Measurements from ENCODE around the gene PPIL1. TPM values are rescaled to one million over a fixed set of nuclear protein-coding genes. Genes with fewer than 3 reads are reported as not detected.

PPIL1 gene
- polyA plus RNA-seq, 1 donor from 2014 or later, result 104 TPM

GRCh38 chr6:36906539-36907325, 32.1 kb upstream of the PPIL1 start:
- no peaks in the 10 kb centered on the region for H3F3A ChIP-seq (ENCODE audit: insufficient read depth, low read length, poor library complexity, severe bottlenecking)
- no peaks in the 10 kb centered on the region for H3K79me2 ChIP-seq (replicated peaks; ENCODE audit: insufficient read depth, low read length)
- no peak overlapping the region for H3K9ac ChIP-seq (ENCODE audit: low read length)
- no peaks in the 10 kb centered on the region for H3K27me3 ChIP-seq (ENCODE audit: insufficient read depth, low read depth, low read length)
- no peak overlapping the region for H2AFZ ChIP-seq (ENCODE audit: low read depth, low read length)
- no peaks in the 10 kb centered on the region for H3K9me3 ChIP-seq (ENCODE audit: low read length)
- H3K36me3 ChIP-seq (ENCODE audit: insufficient read depth, low read length), result peaks cover 4% of the 10 kb centered on the region
- TF ChIP-seq SMC3 (conservative IDR thresholded peaks at IDR 0.05; ENCODE audit: poor library complexity), result no peak
- no peak for TF ChIP-seq MXI1 (conservative IDR thresholded peaks at IDR 0.05; ENCODE audit: poor library complexity, severe bottlenecking)
- no peak for TF ChIP-seq CTCF (IDR thresholded peaks at IDR 0.05; ENCODE audit: poor library complexity, severe bottlenecking)
- TF ChIP-seq TAF1 (IDR thresholded peaks at IDR 0.05; ENCODE audit: low read depth), result no peak
- no peak for TF ChIP-seq REST (IDR thresholded peaks at IDR 0.05; ENCODE audit: borderline replicate concordance)
- TF ChIP-seq POLR2AphosphoS5 (IDR thresholded peaks at IDR 0.05), result no peak
- TF ChIP-seq EZH2 (IDR thresholded peaks at IDR 0.05; ENCODE audit: borderline replicate concordance, insufficient read depth, low read length, poor library complexity, severe bottlenecking), result no peak
- TF ChIP-seq RAD21 (conservative IDR thresholded peaks at IDR 0.05), result no peak
- no peak for TF ChIP-seq EP300 (conservative IDR thresholded peaks at IDR 0.05; ENCODE audit: poor library complexity, severe bottlenecking)
- H3K27ac ChIP-seq (ENCODE audit: low read length), result no peak overlapping the region
- no peaks in the 10 kb centered on the region for H3K9me2 ChIP-seq (ENCODE audit: insufficient read depth, low read length)
- H3K4me2 ChIP-seq (ENCODE audit: low read length), result no peak overlapping the region
- H4K20me1 ChIP-seq (ENCODE audit: insufficient read depth), result no peaks in the 10 kb centered on the region
- no peak overlapping the region for H3K4me3 ChIP-seq (ENCODE audit: low read length)

- H3K4me2 ChIP-seq (ENCODE audit: low read length), result no peak overlapping the region
- no peak overlapping the region for H3K27ac ChIP-seq (ENCODE audit: low read length)
- H3K27me3 ChIP-seq (ENCODE audit: insufficient read depth, low read depth, low read length), result no peaks in the 10 kb centered on the region
- H3K9me3 ChIP-seq (ENCODE audit: low read length), result no peaks in the 10 kb centered on the region
- peaks cover 4% of the 10 kb centered on the region for H3K36me3 ChIP-seq (ENCODE audit: insufficient read depth, low read length)
- H3K4me3 ChIP-seq (ENCODE audit: low read length), result no peak overlapping the region
- no peak overlapping the region for H2AFZ ChIP-seq (ENCODE audit: low read depth, low read length)
- no peak for TF ChIP-seq RAD21 (conservative IDR thresholded peaks at IDR 0.05)
- TF ChIP-seq CTCF (IDR thresholded peaks at IDR 0.05; ENCODE audit: poor library complexity, severe bottlenecking), result no peak
- TF ChIP-seq SMC3 (conservative IDR thresholded peaks at IDR 0.05; ENCODE audit: poor library complexity), result no peak
- no peak for TF ChIP-seq TAF1 (IDR thresholded peaks at IDR 0.05; ENCODE audit: low read depth)
- no peak for TF ChIP-seq EZH2 (IDR thresholded peaks at IDR 0.05; ENCODE audit: borderline replicate concordance, insufficient read depth, low read length, poor library complexity, severe bottlenecking)
- no peak for TF ChIP-seq EP300 (conservative IDR thresholded peaks at IDR 0.05; ENCODE audit: poor library complexity, severe bottlenecking)
- H3F3A ChIP-seq (ENCODE audit: insufficient read depth, low read length, poor library complexity, severe bottlenecking), result no peaks in the 10 kb centered on the region
- no peaks in the 10 kb centered on the region for H3K9me2 ChIP-seq (ENCODE audit: insufficient read depth, low read length)
- no peak overlapping the region for H3K9ac ChIP-seq (ENCODE audit: low read length)
- H3K79me2 ChIP-seq (replicated peaks; ENCODE audit: insufficient read depth, low read length), result no peaks in the 10 kb centered on the region
- no peaks in the 10 kb centered on the region for H4K20me1 ChIP-seq (ENCODE audit: insufficient read depth)
Observed at GRCh38 chr6:36904851-36905393, 30.3 kb upstream of the PPIL1 start.

Data from neural cell (in vitro differentiated cells).